ENCODE results near the gene ZIC2.

The ZIC2 gene

DNA sequence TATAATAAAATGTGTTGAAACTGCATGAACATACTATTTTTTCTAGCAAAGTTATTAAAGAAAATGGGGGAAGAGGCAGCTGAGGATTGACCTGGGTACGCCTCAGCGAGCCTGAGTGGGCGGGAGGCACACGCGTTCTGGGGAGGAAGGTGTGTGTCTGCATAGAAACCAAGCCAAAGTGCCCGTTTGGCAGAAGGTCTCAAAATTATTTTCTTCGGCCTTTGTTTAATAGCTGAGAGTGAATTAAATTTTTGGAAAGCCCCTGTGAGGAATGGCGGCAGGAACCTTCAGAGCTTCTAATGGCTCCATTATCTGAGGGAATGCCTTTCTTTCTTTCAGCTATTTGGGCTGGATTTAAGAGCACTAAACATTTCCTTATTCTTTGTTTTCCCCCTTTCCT is 5.2 kb downstream of the ZIC2 start:
- no peak for DNase-seq

- DNase-seq = no peak
Measured at GRCh38 chr13:99987154-99988019, 5.8 kb downstream of the ZIC2 start.

DNA sequence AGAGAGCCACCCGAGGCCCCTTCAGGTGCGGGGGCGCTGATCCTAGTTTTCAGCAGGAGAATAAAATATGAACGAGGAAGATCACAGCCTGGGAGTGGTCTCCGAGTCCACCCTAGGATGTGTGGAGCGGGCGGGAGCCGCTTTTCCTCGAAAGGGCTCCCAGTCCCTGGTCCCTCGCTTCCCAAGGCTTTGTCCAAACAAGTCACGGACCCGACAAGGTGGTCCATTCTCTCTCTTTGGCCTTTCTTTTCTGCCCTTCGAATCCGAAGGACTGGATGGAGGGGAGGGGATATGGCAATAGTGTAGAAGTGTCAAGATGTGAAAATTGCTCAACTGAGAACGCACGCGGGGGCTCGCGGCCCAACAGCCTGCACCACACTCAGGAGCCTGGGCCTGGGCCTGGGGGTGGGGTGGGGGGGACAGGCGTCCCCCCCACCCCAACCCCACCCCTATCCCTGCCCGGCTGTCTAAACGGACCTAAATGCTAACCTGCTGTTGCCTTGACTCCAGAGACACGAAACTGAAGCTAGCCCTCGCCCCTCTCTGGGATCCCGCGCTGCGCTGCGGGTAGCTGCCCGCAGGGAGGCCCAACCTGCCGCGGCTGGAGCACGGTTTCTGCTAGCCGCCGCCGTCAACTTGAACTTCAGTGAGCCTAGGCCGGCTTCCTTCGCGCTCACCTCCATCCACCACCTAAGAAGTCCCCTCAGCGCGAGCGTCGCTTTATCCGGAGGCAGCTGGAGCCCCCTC is 7.1 kb downstream of the ZIC2 start:
- no peak for DNase-seq

- no peak for DNase-seq
Measured at GRCh38 chr13:99989276-99990125, 7.9 kb downstream of the ZIC2 start.

DNA sequence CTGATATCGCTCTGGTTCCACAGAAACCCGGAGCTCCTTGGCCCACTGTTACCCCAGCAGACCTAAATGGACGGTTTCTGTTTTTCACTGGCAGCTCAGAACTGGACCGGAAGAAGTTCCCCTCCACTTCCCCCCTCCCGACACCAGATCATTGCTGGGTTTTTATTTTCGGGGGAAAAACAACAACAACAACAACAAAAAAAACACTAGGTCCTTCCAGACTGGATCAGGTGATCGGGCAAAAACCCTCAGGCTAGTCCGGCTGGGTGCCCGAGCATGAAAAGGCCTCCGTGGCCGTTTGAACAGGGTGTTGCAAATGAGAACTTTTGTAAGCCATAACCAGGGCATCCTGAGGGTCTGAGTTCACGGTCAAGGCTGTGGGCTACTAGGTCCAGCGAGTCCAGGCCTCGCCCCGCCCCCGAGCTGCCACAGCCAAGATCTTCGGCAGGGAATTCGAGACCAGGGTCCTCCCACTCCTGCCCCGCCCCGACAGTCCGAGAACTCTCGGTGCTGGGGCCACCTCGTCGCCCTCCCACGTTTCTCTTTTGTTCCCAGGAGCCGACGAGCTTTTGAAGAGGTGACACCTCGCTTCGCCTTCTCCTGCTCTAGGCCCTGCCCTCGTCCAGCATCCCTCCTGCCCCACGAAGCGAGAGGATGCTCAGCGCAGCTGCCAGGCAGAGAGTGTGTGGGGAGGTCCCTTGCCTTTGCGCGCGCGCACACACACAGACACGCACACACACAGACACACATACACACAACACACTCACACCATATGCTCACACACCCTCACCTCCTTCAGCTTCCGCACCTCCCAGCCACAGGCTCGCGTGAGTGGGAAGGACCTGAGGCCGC is 8.8 kb downstream of the ZIC2 start:
- no peak for DNase-seq

- DNase-seq = no peak
Measured at GRCh38 chr13:99991013-99991827, 9.6 kb downstream of the ZIC2 start.

DNA sequence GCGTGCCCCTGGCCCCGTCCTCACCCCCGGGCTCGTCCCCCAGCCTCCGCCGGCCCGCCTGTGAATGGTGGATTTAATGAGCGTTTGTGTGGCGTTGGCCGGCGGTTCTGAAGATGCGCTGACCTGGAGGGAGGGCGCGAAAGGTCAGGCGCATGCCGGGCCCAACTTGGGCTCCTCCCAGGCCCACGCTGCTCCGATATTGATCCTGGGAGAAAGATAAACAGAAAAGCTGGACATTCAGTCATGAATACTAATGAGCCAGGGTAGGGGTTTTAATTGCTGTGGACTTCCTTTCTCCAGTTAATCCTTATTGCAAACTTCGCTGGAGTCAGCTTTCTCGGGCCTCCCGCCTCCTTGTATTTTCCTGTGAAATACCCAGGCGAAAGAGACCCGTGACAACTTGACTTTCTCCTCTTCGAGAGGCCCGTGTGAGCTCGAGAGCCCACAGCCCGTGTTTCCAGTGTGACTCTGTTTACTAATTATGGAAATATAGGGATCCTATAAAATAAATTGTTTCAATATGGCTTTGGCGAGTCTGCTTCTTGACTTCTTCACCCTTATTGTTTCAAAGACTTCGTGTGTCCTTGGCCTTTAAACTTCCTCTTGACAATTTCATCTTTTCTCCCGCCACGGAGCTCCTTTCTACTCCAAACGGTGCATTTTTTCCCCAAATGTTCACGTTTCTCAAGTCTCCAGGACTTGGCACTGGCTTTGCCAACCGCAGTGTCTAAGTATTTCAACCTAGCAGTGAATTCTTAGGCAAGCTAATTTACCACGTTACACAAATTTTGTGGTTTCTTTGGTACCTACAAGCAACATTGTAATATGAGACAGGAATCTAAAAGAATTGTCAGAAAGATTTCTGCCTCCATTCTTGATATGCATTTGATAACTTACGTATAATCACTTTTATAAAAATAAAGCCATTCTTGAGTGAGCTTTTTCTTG is 10.5 kb downstream of the ZIC2 start:
- no peak for DNase-seq

DNA sequence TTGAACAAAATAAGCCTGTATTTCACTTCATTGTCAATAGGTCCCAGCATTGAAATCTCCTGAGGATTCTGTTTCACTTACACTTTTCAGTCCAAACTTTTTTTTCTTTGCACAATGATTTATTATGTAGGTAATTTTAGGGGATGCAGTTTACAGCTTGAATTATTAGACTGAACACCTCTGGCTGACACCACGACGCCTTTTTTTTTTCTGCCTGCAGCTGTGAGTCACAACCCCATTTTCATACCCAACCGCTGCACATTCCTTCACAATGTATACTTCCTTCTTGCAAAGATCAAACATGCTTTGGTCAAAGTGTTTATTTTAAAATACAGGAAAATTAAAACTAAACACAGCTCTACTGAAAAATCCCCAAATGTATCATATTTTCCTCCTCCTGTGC is 11.4 kb downstream of the ZIC2 start:
- no peak for DNase-seq

DNA sequence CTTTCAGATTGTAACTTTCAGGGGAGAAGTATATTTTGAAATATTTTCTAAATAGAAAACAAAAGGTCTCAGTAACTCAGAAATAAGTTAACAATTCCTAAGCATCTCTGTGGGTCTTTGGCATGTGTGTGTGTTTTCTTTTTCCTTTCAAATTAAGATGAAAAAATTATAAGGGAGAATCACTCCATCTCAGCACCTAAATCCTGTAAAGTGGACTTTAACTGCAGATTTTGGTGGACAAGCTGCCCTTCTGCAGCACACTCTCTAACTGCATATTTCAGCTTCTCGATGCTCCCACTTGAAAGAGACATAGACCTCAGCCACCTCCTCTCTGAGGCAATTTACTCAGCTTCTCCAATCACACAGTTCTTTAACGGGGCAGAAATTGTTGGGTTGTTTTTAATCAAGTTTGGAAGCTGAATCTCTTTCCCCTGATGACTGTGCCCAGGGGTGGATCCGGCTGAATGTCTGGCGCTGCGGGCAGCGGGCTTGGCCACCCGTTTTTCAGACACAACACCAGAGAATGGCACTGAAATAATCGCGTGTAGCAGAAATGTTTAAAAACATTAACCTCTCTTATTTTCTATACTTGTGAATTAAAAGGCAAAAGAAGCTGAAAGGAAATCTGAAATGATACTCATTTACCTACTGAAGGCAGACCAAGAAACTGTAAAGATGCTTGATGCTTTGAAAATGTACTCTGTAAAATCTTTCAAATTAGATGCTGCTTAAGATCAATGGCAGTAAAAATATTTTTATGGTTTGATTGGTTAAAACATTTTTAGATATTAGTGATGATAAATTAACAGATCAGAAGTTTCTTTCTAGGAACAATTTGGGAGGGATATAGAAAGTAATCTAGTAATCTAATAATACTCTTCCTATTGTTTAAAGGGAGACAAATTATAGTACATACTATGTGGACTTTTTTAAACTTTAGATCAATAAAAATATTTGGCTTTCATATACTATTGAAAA is 12.4 kb downstream of the ZIC2 start:
- no peak for DNase-seq

GRCh38 chr13:99994638-99995020 is 13.0 kb downstream of the ZIC2 start:
- DNase-seq = no peak

DNA sequence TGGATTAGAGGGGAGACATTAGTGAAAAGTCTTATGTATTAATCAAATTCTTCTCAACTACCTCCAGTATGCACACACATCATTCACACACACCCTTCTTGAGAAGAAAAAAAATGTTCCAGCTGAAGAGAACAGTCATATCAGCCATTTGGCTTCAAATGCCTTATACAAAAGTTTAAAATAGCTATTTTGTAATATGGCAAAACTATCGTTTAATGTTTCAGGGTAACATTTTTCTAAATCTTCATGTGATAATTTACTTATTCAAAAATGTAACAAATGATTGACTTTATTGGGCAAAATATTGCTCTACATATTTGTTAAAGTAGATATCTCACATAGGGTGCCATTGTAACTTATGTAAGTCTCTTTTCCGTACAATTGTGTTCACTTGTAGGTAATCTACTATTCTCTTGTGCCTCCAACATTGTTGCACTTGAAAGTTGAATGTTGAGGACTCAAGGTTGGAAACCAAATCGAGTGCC is 13.6 kb downstream of the ZIC2 start:
- no peak for DNase-seq

- no peak for DNase-seq
Measured at GRCh38 chr13:99995589-99996380, 14.2 kb downstream of the ZIC2 start.

DNA sequence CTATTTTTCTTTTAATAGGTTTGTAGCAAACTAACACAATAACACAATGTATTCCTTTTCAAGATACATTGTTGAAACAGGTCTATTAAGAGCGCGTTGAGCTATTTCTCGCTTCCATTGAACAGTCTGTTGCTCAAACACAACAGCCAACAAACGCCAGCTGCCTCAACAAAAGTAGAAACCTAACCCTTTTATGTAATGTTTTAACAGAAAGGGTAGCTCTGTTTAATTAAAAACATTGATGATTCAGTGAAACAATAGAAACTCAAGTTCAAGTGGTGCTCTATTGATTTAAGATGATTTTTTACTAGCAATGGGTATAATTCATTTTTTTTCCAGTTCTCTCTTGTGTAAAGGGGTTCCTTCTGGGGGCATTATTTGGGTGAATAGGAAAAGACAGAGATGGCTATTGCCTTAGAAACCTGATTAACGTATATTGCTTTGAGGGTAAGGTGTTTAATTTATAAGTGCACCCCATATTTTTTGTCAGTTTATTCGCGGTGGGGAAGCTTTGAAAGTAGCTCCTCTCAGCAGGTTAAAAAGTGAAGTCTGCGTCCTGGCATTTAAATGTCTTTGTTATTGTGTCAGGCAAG is 14.9 kb downstream of the ZIC2 start:
- no peak for DNase-seq

GRCh38 chr13:99997702-99998214 is 16.2 kb downstream of the ZIC2 start:
- no peak for DNase-seq

GRCh38 chr13:99998261-99998660 is 16.7 kb downstream of the ZIC2 start:
- no peak for DNase-seq

DNA sequence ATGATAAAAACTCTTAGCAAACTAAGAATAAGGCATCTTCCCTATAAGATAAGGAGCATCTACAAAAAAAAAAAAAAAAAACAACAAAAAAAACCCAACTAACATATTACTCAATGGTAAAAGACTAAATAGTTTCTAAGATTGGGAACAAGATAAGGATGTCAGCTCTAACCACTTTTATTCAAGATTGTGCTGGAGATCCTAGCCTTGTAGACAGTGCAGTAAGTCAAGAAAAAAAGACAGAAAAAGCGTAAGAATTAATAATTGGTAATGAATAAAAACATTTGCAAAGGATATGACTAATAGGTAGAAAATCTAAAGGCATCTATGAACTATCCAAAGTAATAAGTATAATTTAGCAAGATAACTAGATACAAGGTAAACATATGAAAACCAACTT is 33.0 kb downstream of the ZIC2 start:
- DNase-seq = no peak

DNA sequence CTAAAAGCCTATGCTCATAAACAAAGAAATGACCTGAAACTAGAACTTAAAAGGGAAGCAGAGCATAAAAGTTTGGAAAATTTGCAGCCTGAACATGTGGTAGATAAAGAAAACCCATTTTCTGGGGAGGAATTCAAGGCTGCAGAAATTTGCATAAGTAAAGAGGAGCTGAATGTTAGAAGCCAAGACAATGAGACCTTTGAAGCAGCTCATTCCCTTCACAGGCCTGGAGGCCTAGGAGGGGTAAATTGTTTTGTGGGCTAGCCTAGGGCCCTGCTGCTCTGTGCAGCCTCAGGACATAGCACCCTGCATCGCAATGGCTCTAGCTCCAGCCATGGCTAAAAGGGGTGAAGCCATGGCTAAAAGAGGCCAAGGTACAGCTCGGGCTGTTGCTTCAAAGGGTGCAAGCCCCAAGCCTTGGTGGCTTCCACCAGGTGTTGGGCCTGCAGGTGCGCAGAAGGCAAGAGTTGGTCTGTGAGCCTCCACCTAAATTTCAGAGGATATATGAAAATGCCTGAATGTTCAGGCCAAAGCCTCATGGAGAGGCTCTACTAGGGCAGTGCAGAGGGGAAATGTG is 38.3 kb downstream of the ZIC2 start:
- no peak for DNase-seq

All from C1 segment of cervical spinal cord (tissue), 14 donors.